ENCODE data around the gene ANGPTL2.

The ANGPTL2 gene

GRCh38 chr9:127045148-127045547 lies 77.3 kb downstream of the ANGPTL2 start:
- no peak for DNase-seq

- DNase-seq = no peak
Observed at GRCh38 chr9:127039492-127039891, 82.9 kb downstream of the ANGPTL2 start.

- DNase-seq = no peak
Observed at GRCh38 chr9:127038531-127038930, 83.9 kb downstream of the ANGPTL2 start.
